Neural cell (in vitro differentiated cells): ENCODE measurements around the gene KIF19. TPM values are rescaled to one million over a fixed set of nuclear protein-coding genes. Genes with fewer than 3 reads are reported as not detected.

ENCODE experiments used
- H2AFZ ChIP-seq: fragments of 200-600, 300-800 bp; sonication (generic), shearing (Covaris generic); 2 replicates; pipeline ENCODE4 v1.6.0; 2014; ENCODE audit warnings: low read depth, mild to moderate bottlenecking, antibody characterized with exemption, low read length, moderate library complexity
- H3F3A ChIP-seq: fragments of 200-600 bp; shearing (Covaris generic); 2 replicates; pipeline ENCODE4 v1.6.1; 2016; ENCODE audit warnings: mild to moderate bottlenecking, moderate library complexity, mixed read lengths, antibody characterized with exemption, low read length; ENCODE audit not compliant: insufficient read depth, poor library complexity, severe bottlenecking
- H3K27ac ChIP-seq: fragments of 200-600, 300-800 bp; sonication (generic), shearing (Covaris generic); 2 replicates; pipeline ENCODE4 v1.5.1; 2014; ENCODE audit warnings: mild to moderate bottlenecking, low read length, moderate library complexity
- H3K27me3 ChIP-seq: fragments of 300-800, 200-600 bp; sonication (generic), shearing (Covaris generic); 2 replicates; pipeline ENCODE4 v1.6.0; 2014; ENCODE audit warnings: mild to moderate bottlenecking, low read depth, low read length, moderate library complexity; ENCODE audit not compliant: insufficient read depth
- H3K36me3 ChIP-seq: fragments of 300-800, 200-600 bp; sonication (generic), shearing (Covaris generic); 2 replicates; pipeline ENCODE4 v1.5.1; 2014; ENCODE audit warnings: mild to moderate bottlenecking, antibody characterized with exemption, low read length, moderate library complexity; ENCODE audit not compliant: insufficient read depth
- H3K4me2 ChIP-seq: fragments of 300-800, 200-600 bp; sonication (generic), shearing (Covaris generic); 2 replicates; pipeline ENCODE4 v1.6.0; 2014; ENCODE audit warnings: mild to moderate bottlenecking, low read length
- H3K4me3 ChIP-seq: fragments of 300-800, 200-600 bp; sonication (generic), shearing (Covaris generic); 2 replicates; pipeline ENCODE4 v1.5.1; 2014; ENCODE audit warnings: mild to moderate bottlenecking, low read length, moderate library complexity
- H3K79me2 ChIP-seq: fragments of 200-600 bp; shearing (Covaris generic); replicated peaks from 2 replicates; pipeline ENCODE4 v1.6.0; 2014; ENCODE audit warnings: mild to moderate bottlenecking, low read length, moderate library complexity; ENCODE audit not compliant: insufficient read depth
- H3K9ac ChIP-seq: fragments of 300-800, 200-600 bp; sonication (generic), shearing (Covaris generic); 2 replicates; pipeline ENCODE4 v1.6.1; 2016; ENCODE audit warnings: mild to moderate bottlenecking, low read length, mixed read lengths
- H3K9me2 ChIP-seq: fragments of 200-600 bp; shearing (Covaris generic); 2 replicates; pipeline ENCODE4 v1.6.1; 2016; ENCODE audit warnings: mild to moderate bottlenecking, low read length, mixed read lengths; ENCODE audit not compliant: insufficient read depth
- H3K9me3 ChIP-seq: fragments of 200-600, 300-800 bp; sonication (generic), shearing (Covaris generic); 2 replicates; pipeline ENCODE4 v1.6.1; 2016; ENCODE audit warnings: mild to moderate bottlenecking, mixed run types, low read length, moderate library complexity, mixed read lengths
- H4K20me1 ChIP-seq: fragments of 200-600 bp; shearing (Covaris generic); 2 replicates; pipeline ENCODE4 v1.6.1; 2016; ENCODE audit warnings: mild to moderate bottlenecking, mixed run types; ENCODE audit not compliant: insufficient read depth
- EP300 ChIP-seq: fragments of 450-650 bp; conservative IDR thresholded peaks from 2 replicates; pipeline ENCODE4 v1.6.1; 2014; ENCODE audit warnings: antibody characterized with exemption, mild to moderate bottlenecking, moderate library complexity; ENCODE audit not compliant: poor library complexity, severe bottlenecking
- EZH2 ChIP-seq: fragments of 200-600, 300-800 bp; shearing (Covaris generic), sonication (generic); IDR thresholded peaks from 2 replicates; pipeline ENCODE4 v1.6.1; 2014; ENCODE audit warnings: antibody characterized with exemption, low read length, borderline replicate concordance, mild to moderate bottlenecking; ENCODE audit not compliant: insufficient read depth, poor library complexity, severe bottlenecking
- MXI1 ChIP-seq: fragments of 450-650 bp; conservative IDR thresholded peaks from 2 replicates; pipeline ENCODE4 v1.6.1; 2014; ENCODE audit warnings: antibody characterized with exemption, mild to moderate bottlenecking; ENCODE audit not compliant: poor library complexity, severe bottlenecking
- POLR2AphosphoS5 ChIP-seq: IDR thresholded peaks from 2 replicates; pipeline ENCODE4 v1.6.1; 2012
- RAD21 ChIP-seq: fragments of 450-650 bp; conservative IDR thresholded peaks from 2 replicates; pipeline ENCODE4 v1.6.1; 2014; ENCODE audit warnings: antibody characterized with exemption, mild to moderate bottlenecking, moderate library complexity
- SMC3 ChIP-seq: fragments of 450-650 bp; conservative IDR thresholded peaks from 2 replicates; pipeline ENCODE4 v1.6.1; 2014; ENCODE audit warnings: antibody characterized with exemption, mild to moderate bottlenecking, moderate library complexity; ENCODE audit not compliant: poor library complexity
- TAF1 ChIP-seq: IDR thresholded peaks from 2 replicates; pipeline ENCODE4 v1.6.1; 2012; ENCODE audit warnings: low read depth
- polyA plus RNA-seq: library from polyadenylated mRNA; depleted of rRNA; stranded (reverse); fragments of >200 nt; gene quantifications from 2 replicates; pipeline ENCODE4 v1.2.3, GENCODE V29; 2014
- TF ChIP-seq, protein P1 (sequence below): fragments of 450-650 bp; IDR thresholded peaks from 2 replicates; pipeline ENCODE4 v1.5.1; 2014; ENCODE audit warnings: antibody characterized with exemption, mild to moderate bottlenecking, moderate library complexity; ENCODE audit not compliant: poor library complexity, severe bottlenecking
- TF ChIP-seq, protein P2 (sequence below): IDR thresholded peaks from 2 replicates; pipeline ENCODE4 v1.6.1; 2012; ENCODE audit warnings: borderline replicate concordance

Gene KIF19
- polyA plus RNA-seq, 1 donor from 2014 or later = not detected

DNA sequence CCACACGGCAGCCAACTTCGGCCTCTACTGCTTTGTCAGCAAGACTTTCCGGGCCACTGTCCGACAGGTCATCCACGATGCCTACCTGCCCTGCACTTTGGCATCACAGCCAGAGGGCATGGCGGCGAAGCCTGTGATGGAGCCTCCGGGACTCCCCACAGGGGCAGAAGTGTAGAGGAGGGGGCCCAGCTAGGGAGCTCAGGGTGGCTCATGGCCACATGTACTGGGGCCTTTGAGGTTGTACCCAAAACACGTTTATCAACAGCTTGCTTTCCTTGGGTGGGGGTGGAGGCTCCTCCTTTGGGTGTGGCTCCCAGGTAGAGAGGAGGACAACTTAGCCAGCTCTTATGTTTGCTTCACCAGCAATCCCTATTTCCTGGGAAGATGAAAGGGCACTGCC is 46.4 kb downstream of the KIF19 start:
- Histone ChIP-seq H3K9ac (no peak overlapping the region), H3F3A (no peaks in the 10 kb centered on the region), H3K9me3 (no peaks in the 10 kb centered on the region), H3K36me3 (no peaks in the 10 kb centered on the region), H2AFZ (no peak overlapping the region), H4K20me1 (no peaks in the 10 kb centered on the region), H3K4me2 (no peak overlapping the region), H3K9me2 (no peaks in the 10 kb centered on the region), H3K27ac (no peak overlapping the region), H3K4me3 (no peak overlapping the region), H3K79me2 (no peaks in the 10 kb centered on the region), H3K27me3 (no peaks in the 10 kb centered on the region)
- no peak for TF ChIP-seq POLR2AphosphoS5
- no peak for TF ChIP-seq EZH2
- TF ChIP-seq TAF1 = no peak
- TF ChIP-seq, protein P1, sequence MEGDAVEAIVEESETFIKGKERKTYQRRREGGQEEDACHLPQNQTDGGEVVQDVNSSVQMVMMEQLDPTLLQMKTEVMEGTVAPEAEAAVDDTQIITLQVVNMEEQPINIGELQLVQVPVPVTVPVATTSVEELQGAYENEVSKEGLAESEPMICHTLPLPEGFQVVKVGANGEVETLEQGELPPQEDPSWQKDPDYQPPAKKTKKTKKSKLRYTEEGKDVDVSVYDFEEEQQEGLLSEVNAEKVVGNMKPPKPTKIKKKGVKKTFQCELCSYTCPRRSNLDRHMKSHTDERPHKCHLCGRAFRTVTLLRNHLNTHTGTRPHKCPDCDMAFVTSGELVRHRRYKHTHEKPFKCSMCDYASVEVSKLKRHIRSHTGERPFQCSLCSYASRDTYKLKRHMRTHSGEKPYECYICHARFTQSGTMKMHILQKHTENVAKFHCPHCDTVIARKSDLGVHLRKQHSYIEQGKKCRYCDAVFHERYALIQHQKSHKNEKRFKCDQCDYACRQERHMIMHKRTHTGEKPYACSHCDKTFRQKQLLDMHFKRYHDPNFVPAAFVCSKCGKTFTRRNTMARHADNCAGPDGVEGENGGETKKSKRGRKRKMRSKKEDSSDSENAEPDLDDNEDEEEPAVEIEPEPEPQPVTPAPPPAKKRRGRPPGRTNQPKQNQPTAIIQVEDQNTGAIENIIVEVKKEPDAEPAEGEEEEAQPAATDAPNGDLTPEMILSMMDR = no peak
- no peak for TF ChIP-seq EP300
- TF ChIP-seq, protein P2, sequence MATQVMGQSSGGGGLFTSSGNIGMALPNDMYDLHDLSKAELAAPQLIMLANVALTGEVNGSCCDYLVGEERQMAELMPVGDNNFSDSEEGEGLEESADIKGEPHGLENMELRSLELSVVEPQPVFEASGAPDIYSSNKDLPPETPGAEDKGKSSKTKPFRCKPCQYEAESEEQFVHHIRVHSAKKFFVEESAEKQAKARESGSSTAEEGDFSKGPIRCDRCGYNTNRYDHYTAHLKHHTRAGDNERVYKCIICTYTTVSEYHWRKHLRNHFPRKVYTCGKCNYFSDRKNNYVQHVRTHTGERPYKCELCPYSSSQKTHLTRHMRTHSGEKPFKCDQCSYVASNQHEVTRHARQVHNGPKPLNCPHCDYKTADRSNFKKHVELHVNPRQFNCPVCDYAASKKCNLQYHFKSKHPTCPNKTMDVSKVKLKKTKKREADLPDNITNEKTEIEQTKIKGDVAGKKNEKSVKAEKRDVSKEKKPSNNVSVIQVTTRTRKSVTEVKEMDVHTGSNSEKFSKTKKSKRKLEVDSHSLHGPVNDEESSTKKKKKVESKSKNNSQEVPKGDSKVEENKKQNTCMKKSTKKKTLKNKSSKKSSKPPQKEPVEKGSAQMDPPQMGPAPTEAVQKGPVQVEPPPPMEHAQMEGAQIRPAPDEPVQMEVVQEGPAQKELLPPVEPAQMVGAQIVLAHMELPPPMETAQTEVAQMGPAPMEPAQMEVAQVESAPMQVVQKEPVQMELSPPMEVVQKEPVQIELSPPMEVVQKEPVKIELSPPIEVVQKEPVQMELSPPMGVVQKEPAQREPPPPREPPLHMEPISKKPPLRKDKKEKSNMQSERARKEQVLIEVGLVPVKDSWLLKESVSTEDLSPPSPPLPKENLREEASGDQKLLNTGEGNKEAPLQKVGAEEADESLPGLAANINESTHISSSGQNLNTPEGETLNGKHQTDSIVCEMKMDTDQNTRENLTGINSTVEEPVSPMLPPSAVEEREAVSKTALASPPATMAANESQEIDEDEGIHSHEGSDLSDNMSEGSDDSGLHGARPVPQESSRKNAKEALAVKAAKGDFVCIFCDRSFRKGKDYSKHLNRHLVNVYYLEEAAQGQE = no peak
- TF ChIP-seq MXI1 = no peak
- TF ChIP-seq SMC3 = no peak
- no peak for TF ChIP-seq RAD21

DNA sequence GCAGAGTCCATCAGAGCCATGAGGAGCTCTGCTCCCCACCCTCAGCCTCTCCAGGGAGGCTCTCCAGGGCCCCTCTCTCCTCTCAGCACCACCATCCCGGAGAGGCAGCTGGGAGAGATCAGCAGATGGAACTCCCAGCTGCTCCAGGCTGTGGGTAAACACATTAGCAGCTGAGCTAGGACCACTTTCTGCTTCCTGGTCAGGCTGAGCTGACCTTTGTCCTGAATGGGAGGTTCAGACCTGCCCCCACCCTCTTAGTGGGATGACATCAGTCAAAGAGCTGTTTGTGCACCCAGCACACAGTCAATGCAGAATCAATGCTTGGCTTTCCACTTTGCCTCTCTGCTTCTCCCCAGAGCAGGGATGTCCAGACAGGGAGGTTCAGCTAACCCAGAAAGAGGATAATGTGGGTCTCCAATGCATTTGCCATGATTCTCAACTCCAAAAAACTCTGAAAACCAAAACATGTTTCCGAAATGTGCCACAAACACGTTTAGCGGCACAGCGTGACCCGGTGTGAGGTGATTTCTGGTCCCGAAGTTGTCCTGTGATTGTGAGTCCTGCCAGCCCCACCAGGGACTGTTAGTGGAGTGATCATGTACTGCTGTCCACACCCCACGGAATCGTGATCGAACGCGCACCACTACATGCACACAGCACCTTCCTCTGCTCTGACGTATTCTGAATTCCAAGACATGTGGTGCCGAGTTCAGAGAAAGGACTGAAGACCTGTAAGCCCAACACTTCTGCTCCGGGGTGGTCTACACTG is 48.0 kb downstream of the KIF19 start:
- Histone ChIP-seq H3K9ac (no peak overlapping the region), H3F3A (no peaks in the 10 kb centered on the region), H3K4me3 (no peak overlapping the region), H2AFZ (no peak overlapping the region), H3K9me3 (no peaks in the 10 kb centered on the region), H3K27ac (no peak overlapping the region), H3K27me3 (no peaks in the 10 kb centered on the region), H3K4me2 (no peak overlapping the region), H3K79me2 (no peaks in the 10 kb centered on the region), H3K36me3 (no peaks in the 10 kb centered on the region), H3K9me2 (no peaks in the 10 kb centered on the region), H4K20me1 (no peaks in the 10 kb centered on the region)
- no peak for TF ChIP-seq RAD21
- TF ChIP-seq MXI1 = no peak
- no peak for TF ChIP-seq EZH2
